MCF 10A (cell line): ENCODE measurements around the gene CYP11A1. TPM values are rescaled to one million over a fixed set of nuclear protein-coding genes. Genes with fewer than 3 reads are reported as not detected.

ENCODE experiments used
- BruUV-seq: library from RNA; stranded (reverse); fragments of 400-500 nt; replicated peaks from 2 replicates; lab custom pipeline; 2021; lab: Mats Ljungman, UMichigan
- CTCF ChIA-PET: fragments of 300-600 bp; sonication (Branson Sonifier 250); formaldehyde crosslinking; extraction: SDS; loops from one replicate; lab custom pipeline; 2021; ENCODE audit warnings: antibody characterized with exemption, inconsistent platforms; lab: Yijun Ruan, JAX
- POLR2A ChIA-PET: fragments of 300-600, 350-650 bp; sonication (Branson Sonifier 250); formaldehyde crosslinking; extraction: SDS; loops from one replicate; lab custom pipeline; 2020; ENCODE audit warnings: antibody characterized with exemption, inconsistent platforms; lab: Yijun Ruan, JAX
- DNase-seq: peaks from one replicate; pipeline ENCODE4 v3.0.0-alpha.2; 2018; ENCODE audit not compliant: unreplicated experiment
- H3K27ac Mint-ChIP-seq: one replicate; pipeline ENCODE4 v1.8.0; 2022; ENCODE audit warnings: mild to moderate bottlenecking, low read depth, mixed read lengths; ENCODE audit not compliant: unreplicated experiment
- H3K27me3 Mint-ChIP-seq: one replicate; pipeline ENCODE4 v1.8.0; 2022; ENCODE audit warnings: mixed read lengths; ENCODE audit not compliant: insufficient read depth, unreplicated experiment
- H3K36me3 Mint-ChIP-seq: one replicate; pipeline ENCODE4 v1.8.0; 2022; ENCODE audit warnings: mild to moderate bottlenecking, moderate library complexity, mixed read lengths; ENCODE audit not compliant: insufficient read depth, unreplicated experiment
- H3K4me1 Mint-ChIP-seq: one replicate; pipeline ENCODE4 v1.8.0; 2022; ENCODE audit warnings: mixed read lengths; ENCODE audit not compliant: insufficient read depth, unreplicated experiment
- H3K4me3 Mint-ChIP-seq: one replicate; pipeline ENCODE4 v1.8.0; 2022; ENCODE audit warnings: mild to moderate bottlenecking, moderate library complexity, mixed read lengths; ENCODE audit not compliant: unreplicated experiment
- H3K9me3 Mint-ChIP-seq: one replicate; pipeline ENCODE4 v1.8.0; 2022; ENCODE audit warnings: mixed read lengths; ENCODE audit not compliant: unreplicated experiment
- intact Hi-C: fragments of 100-400 bp; cut with micrococcal nuclease; formaldehyde crosslinking; loops from 2 replicates; pipeline ENCODE4 v1.14.1; 2022
- total RNA-seq: library from RNA; stranded (reverse); gene quantifications from 2 replicates; pipeline ENCODE4 v1.2.3, GENCODE V29; 2022
- TF ChIP-seq, protein P1 (sequence below): fragments of 200-600 bp; IDR thresholded peaks from one replicate; pipeline ENCODE4 v1.8.0; 2022; ENCODE audit warnings: antibody characterized with exemption, mild to moderate bottlenecking; ENCODE audit not compliant: unreplicated experiment

The CYP11A1 gene
- total RNA-seq, 1 experiment from 2014 or later: not detected

GRCh38 chr15:74389241-74390048, 22.0 kb upstream of the CYP11A1 start:
- CTCF ChIA-PET: interaction anchor here (0.6 to 9.4 kb wide), 6 partner anchors 13 to 218 kb away, joined by 3 to 112 read pairs (median 3); no protein-coding TSS in a partner anchor
- POLR2A ChIA-PET: interaction anchor here (0.6 to 0.7 kb wide), 2 partner anchors 61 to 71 kb away, joined by 3 to 4 read pairs; no protein-coding TSS in a partner anchor
- intact Hi-C loops: no loop called here
- H3K27me3 Mint-ChIP-seq: no peaks in the 10 kb centered on the region
- DNase-seq: no peak
- H3K4me1 Mint-ChIP-seq: peaks cover 14% of the 10 kb centered on the region
- no peak overlapping the region for H3K27ac Mint-ChIP-seq
- no TSS peak for BruUV-seq
- no peaks in the 10 kb centered on the region for H3K36me3 Mint-ChIP-seq
- H3K4me3 Mint-ChIP-seq: no peak overlapping the region
- TF ChIP-seq, protein P1, sequence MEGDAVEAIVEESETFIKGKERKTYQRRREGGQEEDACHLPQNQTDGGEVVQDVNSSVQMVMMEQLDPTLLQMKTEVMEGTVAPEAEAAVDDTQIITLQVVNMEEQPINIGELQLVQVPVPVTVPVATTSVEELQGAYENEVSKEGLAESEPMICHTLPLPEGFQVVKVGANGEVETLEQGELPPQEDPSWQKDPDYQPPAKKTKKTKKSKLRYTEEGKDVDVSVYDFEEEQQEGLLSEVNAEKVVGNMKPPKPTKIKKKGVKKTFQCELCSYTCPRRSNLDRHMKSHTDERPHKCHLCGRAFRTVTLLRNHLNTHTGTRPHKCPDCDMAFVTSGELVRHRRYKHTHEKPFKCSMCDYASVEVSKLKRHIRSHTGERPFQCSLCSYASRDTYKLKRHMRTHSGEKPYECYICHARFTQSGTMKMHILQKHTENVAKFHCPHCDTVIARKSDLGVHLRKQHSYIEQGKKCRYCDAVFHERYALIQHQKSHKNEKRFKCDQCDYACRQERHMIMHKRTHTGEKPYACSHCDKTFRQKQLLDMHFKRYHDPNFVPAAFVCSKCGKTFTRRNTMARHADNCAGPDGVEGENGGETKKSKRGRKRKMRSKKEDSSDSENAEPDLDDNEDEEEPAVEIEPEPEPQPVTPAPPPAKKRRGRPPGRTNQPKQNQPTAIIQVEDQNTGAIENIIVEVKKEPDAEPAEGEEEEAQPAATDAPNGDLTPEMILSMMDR: no peak
- H3K9me3 Mint-ChIP-seq: no peaks in the 10 kb centered on the region

DNA sequence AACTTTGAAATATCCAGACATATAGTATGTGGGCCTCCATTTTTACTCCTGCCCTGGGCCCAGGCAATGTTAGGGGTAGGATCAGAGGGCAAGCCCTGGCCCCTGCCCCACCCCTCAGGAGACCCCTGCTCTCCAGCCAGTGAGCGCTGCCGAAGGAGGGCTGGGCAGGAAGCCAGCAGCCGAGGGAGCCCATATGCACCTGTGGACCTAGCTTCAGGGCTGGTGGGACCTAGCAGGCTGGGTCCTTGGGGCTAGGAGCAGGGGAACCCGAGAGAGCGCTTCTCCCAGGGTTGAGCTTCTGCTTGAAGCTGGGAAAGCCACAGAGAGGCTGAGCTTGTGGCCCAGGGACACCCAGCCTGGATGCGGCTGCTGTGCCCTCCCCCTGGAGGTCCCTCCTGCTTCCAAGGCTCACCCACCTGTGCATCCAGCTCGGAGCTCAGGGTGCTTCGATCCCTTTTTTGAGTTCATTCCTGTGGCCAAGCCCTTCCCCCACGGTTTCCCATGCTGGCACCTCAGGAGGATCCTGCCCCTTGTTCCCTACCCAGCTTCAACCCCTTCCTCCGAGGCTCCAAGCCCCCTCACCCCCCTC, 21.0 kb upstream of the CYP11A1 start:
- Mint-ChIP-seq H3K9me3 (no peaks in the 10 kb centered on the region), H3K27me3 (no peaks in the 10 kb centered on the region), H3K27ac (no peak overlapping the region), H3K36me3 (no peaks in the 10 kb centered on the region), H3K4me3 (no peak overlapping the region), H3K4me1 (peaks cover 24% of the 10 kb centered on the region)
- CTCF ChIA-PET: interaction anchor here (0.9 to 9.4 kb wide), 4 partner anchors 12 to 51 kb away, joined by 3 to 112 read pairs (median 4); no protein-coding TSS in a partner anchor
- TF ChIP-seq, protein P1: no peak
- no peak for DNase-seq
- POLR2A ChIA-PET: no interaction called here
- intact Hi-C loops: no loop called here
- BruUV-seq: no TSS peak

- ChIA-PET CTCF (interaction anchor here (1.5 to 9.4 kb wide), 2 partner anchors 12 to 52 kb away, joined by 4 to 112 read pairs; no protein-coding TSS in a partner anchor), POLR2A (no interaction called here)
- peaks cover 23% of the 10 kb centered on the region for H3K4me1 Mint-ChIP-seq
- no peak overlapping the region for H3K27ac Mint-ChIP-seq
- no peaks in the 10 kb centered on the region for H3K9me3 Mint-ChIP-seq
- H3K27me3 Mint-ChIP-seq: no peaks in the 10 kb centered on the region
- intact Hi-C loops: no loop called here
- no peak overlapping the region for H3K4me3 Mint-ChIP-seq
- no peaks in the 10 kb centered on the region for H3K36me3 Mint-ChIP-seq
- DNase-seq: no peak
- TF ChIP-seq, protein P1: no peak
- no TSS peak for BruUV-seq
Measured at GRCh38 chr15:74387621-74388362, 20.3 kb upstream of the CYP11A1 start.

DNA sequence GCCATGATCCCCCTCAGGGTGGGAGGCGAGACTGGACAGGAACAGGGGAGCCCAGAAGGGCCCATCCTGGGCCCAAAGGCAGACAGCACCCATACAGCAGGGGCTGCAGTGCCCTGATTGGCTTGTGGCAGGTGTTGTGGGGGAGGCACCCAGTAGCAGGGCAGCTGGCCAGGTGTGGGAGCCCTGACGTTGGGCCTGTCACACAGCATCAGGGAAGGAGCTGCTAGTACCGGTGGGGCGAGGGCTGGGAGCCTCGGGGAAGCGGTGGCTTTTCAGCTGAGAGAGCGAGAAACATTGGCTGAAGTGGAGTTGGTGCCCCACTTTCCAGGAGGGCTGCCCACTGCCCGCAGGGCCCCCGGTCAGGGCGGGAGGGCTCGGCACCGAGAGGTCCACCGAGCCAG, 19.7 kb upstream of the CYP11A1 start:
- H3K4me1 Mint-ChIP-seq: peaks cover 17% of the 10 kb centered on the region
- no peak overlapping the region for H3K4me3 Mint-ChIP-seq
- TF ChIP-seq, protein P1: no peak
- H3K36me3 Mint-ChIP-seq: no peaks in the 10 kb centered on the region
- ChIA-PET POLR2A (interaction anchor here (0.5 kb wide), 1 partner anchor 14 kb away, joined by 4 read pairs; no protein-coding TSS in a partner anchor), CTCF (interaction anchor here (9.4 kb wide), 1 partner anchor 52 kb away, joined by 112 read pairs; no protein-coding TSS in a partner anchor)
- intact Hi-C loops: no loop called here
- no peak overlapping the region for H3K27ac Mint-ChIP-seq
- no peaks in the 10 kb centered on the region for H3K9me3 Mint-ChIP-seq
- no peak for DNase-seq
- H3K27me3 Mint-ChIP-seq: no peaks in the 10 kb centered on the region
- BruUV-seq: no TSS peak
